Measurements from ENCODE around the gene TMEM218. TPM values are rescaled to one million over a fixed set of nuclear protein-coding genes. Genes with fewer than 3 reads are reported as not detected.

The TMEM218 gene
- total RNA-seq, 6 experiments from 2014 or later: 14.9 to 24.3 (median 20.7) TPM

GRCh38 chr11:125117429-125117828 lies 6.0 kb upstream of the TMEM218 start:
- no peak overlapping the region for H3K27ac Mint-ChIP-seq
- TF ChIP-seq CTCF (IDR thresholded peaks at IDR 0.05): no peak
- no peaks in the 10 kb centered on the region for H3K9me3 Mint-ChIP-seq
- DNase-seq: no peak
- H3K36me3 Mint-ChIP-seq (ENCODE audit: low read depth): peaks cover 2% of the 10 kb centered on the region; the same call in 1 of the 2 replicates
- H3K4me3 Mint-ChIP-seq: no peak overlapping the region
- H3K4me1 Mint-ChIP-seq (ENCODE audit: low read depth): no peaks in the 10 kb centered on the region
- peaks cover 12% of the 10 kb centered on the region for H3K27me3 Mint-ChIP-seq (ENCODE audit: insufficient read depth)

GRCh38 chr11:125114518-125114917 lies 3.1 kb upstream of the TMEM218 start:
- Mint-ChIP-seq H3K36me3 (ENCODE audit: low read depth) (peaks cover 9% of the 10 kb centered on the region; the same call in 1 of the 2 replicates), H3K4me1 (ENCODE audit: low read depth) (peaks cover 16% of the 10 kb centered on the region), H3K4me3 (no peak overlapping the region), H3K27me3 (ENCODE audit: insufficient read depth) (peaks cover 9% of the 10 kb centered on the region), H3K27ac (no peak overlapping the region), H3K9me3 (0 out of 2 replicates have a peak, but pooled peaks cover 6% of the 10 kb centered on the region)
- no peak for DNase-seq
- peak; percentile 63; the same call in 1 of the 2 replicates for TF ChIP-seq CTCF (IDR thresholded peaks at IDR 0.05)

GRCh38 chr11:125112208-125112604 lies 780 bp upstream of the TMEM218 start:
- 0 out of 2 replicates have a peak, but pooled peaks cover 6% of the 10 kb centered on the region for H3K9me3 Mint-ChIP-seq
- H3K27me3 Mint-ChIP-seq (ENCODE audit: insufficient read depth): peaks cover 4% of the 10 kb centered on the region; the same call in 1 of the 2 replicates
- peak overlapping the region; percentile 88 for H3K27ac Mint-ChIP-seq
- H3K36me3 Mint-ChIP-seq (ENCODE audit: low read depth): peaks cover 9% of the 10 kb centered on the region; the same call in 1 of the 2 replicates
- peak overlapping the region; percentile 77 for H3K4me3 Mint-ChIP-seq
- DNase-seq: no peak
- peaks cover 23% of the 10 kb centered on the region for H3K4me1 Mint-ChIP-seq (ENCODE audit: low read depth)
- no peak for TF ChIP-seq CTCF (IDR thresholded peaks at IDR 0.05)

- no peak for TF ChIP-seq CTCF (IDR thresholded peaks at IDR 0.05)
- Mint-ChIP-seq H3K27me3 (ENCODE audit: insufficient read depth) (no peaks in the 10 kb centered on the region), H3K36me3 (ENCODE audit: low read depth) (peaks cover 13% of the 10 kb centered on the region), H3K4me1 (ENCODE audit: low read depth) (peaks cover 23% of the 10 kb centered on the region), H3K4me3 (peak overlapping the region; percentile 96), H3K27ac (peak overlapping the region; percentile 88), H3K9me3 (0 out of 2 replicates have a peak, but pooled peaks cover 6% of the 10 kb centered on the region)
- DNase-seq: no peak
These were observed 454 bp downstream of the TMEM218 start for GRCh38 chr11:125111001-125111342.

GRCh38 chr11:125110506-125110905 lies 920 bp downstream of the TMEM218 start:
- Mint-ChIP-seq H3K36me3 (ENCODE audit: low read depth) (peaks cover 13% of the 10 kb centered on the region), H3K27ac (peak overlapping the region; percentile 88), H3K4me3 (peak overlapping the region; percentile 96), H3K9me3 (0 out of 2 replicates have a peak, but pooled peaks cover 6% of the 10 kb centered on the region), H3K4me1 (ENCODE audit: low read depth) (peaks cover 23% of the 10 kb centered on the region), H3K27me3 (ENCODE audit: insufficient read depth) (no peaks in the 10 kb centered on the region)
- peak; percentile 7 for DNase-seq
- no peak for TF ChIP-seq CTCF (IDR thresholded peaks at IDR 0.05)

Measured in HFFc6 (cell line).